K562 (cell line): Measurements from ENCODE around the gene CRX. TPM values are rescaled to one million over a fixed set of nuclear protein-coding genes. Genes with fewer than 3 reads are reported as not detected.

Source experiments
- ATAC-seq: fragments of 200-7000 bp; cut with Tn5 transposase; 3 replicates; pipeline ENCODE4 v1.9.1; 2020; ENCODE audit warnings: moderate library complexity
- BruUV-seq: library from RNA; stranded (reverse); fragments of 400-500 nt; replicated peaks from 2 replicates; lab custom pipeline; 2021; lab: Mats Ljungman, UMichigan
- CTCF ChIA-PET: fragments of 300-600 bp; formaldehyde crosslinking; extraction: SDS; loops from one replicate; lab custom pipeline; 2021; ENCODE audit warnings: low intra/inter-chr PET ratio; lab: Yijun Ruan, JAX
- POLR2A ChIA-PET: fragments of 300-600, 350-650 bp; sonication (Branson Sonifier 250); formaldehyde crosslinking; extraction: SDS; loops from one replicate; lab custom pipeline; 2021; ENCODE audit warnings: antibody characterized with exemption, inconsistent platforms; lab: Yijun Ruan, JAX
- DNase-seq, 4 experiments: peaks; one replicate each; pipeline versions ENCODE4 v3.0.0 to v3.0.0-alpha.2; 2011 to 2018; ENCODE audit warnings: low spot score in 3 of 4, mixed read lengths in 3 of 4; ENCODE audit errors: extremely low read depth in 1 of 4
- FAIRE-seq: peaks from 2 replicates; lab custom pipeline; 2011; peaks lifted over from hg19 to GRCh38; lab: Jason Lieb, UNC
- H2AFZ ChIP-seq: 2 replicates; pipeline ENCODE4 v1.6.0; 2011; ENCODE audit warnings: low read depth, low read length, control low read depth, inconsistent platforms
- H3K27ac ChIP-seq: fragments of 200-600 bp; 3 replicates; pipeline ENCODE4 v1.8.0; 2011; ENCODE audit warnings: low read depth, mild to moderate bottlenecking, control low read depth, inconsistent platforms, low read length, moderate library complexity, mixed read lengths; ENCODE audit errors: extremely low read depth
- H3K27me3 ChIP-seq, 2 experiments: fragments of 300-600 bp in 1 of 2; 2 replicates in 1 of 2; 3 replicates in 1 of 2; pipeline versions ENCODE4 v1.6.0 to v1.8.0; 2011; ENCODE audit warnings: inconsistent platforms in 2 of 2, low read length in 2 of 2, mild to moderate bottlenecking in 1 of 2, mixed read lengths in 1 of 2, moderate library complexity in 1 of 2; ENCODE audit not compliant: control insufficient read depth in 2 of 2, insufficient read depth in 2 of 2
- H3K36me3 ChIP-seq: fragments of 300-600 bp; 3 replicates; pipeline ENCODE4 v1.8.0; 2011; ENCODE audit warnings: mild to moderate bottlenecking, low read length, inconsistent platforms; ENCODE audit not compliant: control insufficient read depth, insufficient read depth
- H3K4me1 ChIP-seq, 2 experiments: fragments of 200-600 bp in 1 of 2; replicated peaks in 1 of 2; 2 replicates in 1 of 2; 3 replicates in 1 of 2; pipeline versions ENCODE4 v1.5.1 to v1.8.0; 2011; ENCODE audit warnings: inconsistent platforms in 2 of 2, low read length in 2 of 2, mild to moderate bottlenecking in 1 of 2, mixed read lengths in 1 of 2, moderate library complexity in 1 of 2; ENCODE audit not compliant: control insufficient read depth in 2 of 2, insufficient read depth in 2 of 2
- H3K4me2 ChIP-seq: 2 replicates; pipeline ENCODE4 v1.6.1; 2011; ENCODE audit warnings: low read length, control low read depth, inconsistent platforms, mixed read lengths; ENCODE audit not compliant: insufficient read depth
- H3K4me3 ChIP-seq: fragments of 200-600 bp; sonication (generic), shearing (Covaris generic); 2 replicates; pipeline ENCODE4 v1.5.1; 2016; ENCODE audit warnings: control low read depth, inconsistent platforms
- H3K79me2 ChIP-seq: fragments of 200-600 bp; 3 replicates; pipeline ENCODE4 v1.8.0; 2011; ENCODE audit warnings: low read length, inconsistent platforms; ENCODE audit not compliant: control insufficient read depth, insufficient read depth
- H3K9ac ChIP-seq, 2 experiments: 2 replicates each; pipeline versions ENCODE4 v1.6.0 to v1.6.1; 2011; ENCODE audit warnings: low read depth in 2 of 2, low read length in 2 of 2, control low read depth in 1 of 2, inconsistent platforms in 1 of 2, mild to moderate bottlenecking in 1 of 2, mixed read lengths in 1 of 2; ENCODE audit not compliant: insufficient read depth in 1 of 2
- H3K9me1 ChIP-seq: one replicate; pipeline ENCODE4 v1.6.0; 2011; ENCODE audit warnings: inconsistent platforms, mild to moderate bottlenecking, low read length, moderate library complexity; ENCODE audit not compliant: control insufficient read depth, insufficient read depth
- H3K9me3 ChIP-seq: replicated peaks from 2 replicates; pipeline ENCODE4 v1.5.1; 2011; ENCODE audit warnings: low read depth, low read length, inconsistent platforms; ENCODE audit not compliant: control insufficient read depth, insufficient read depth
- H4K20me1 ChIP-seq: replicated peaks from 2 replicates; pipeline ENCODE4 v1.6.1; 2011; ENCODE audit warnings: low read length, inconsistent platforms, mixed read lengths; ENCODE audit not compliant: control insufficient read depth, insufficient read depth
- CBFA2T3 ChIP-seq: fragments of 450-650 bp; IDR thresholded peaks from 2 replicates; pipeline ENCODE4 v1.6.1; 2017
- CTCF ChIP-seq, 3 experiments: IDR thresholded peaks in 2 of 3; conservative IDR thresholded peaks in 1 of 3; 2 replicates each; pipeline ENCODE4 v1.5.1; 2011 to 2012; ENCODE audit warnings: low read length in 3 of 3, mild to moderate bottlenecking in 3 of 3, control low read depth in 2 of 3, improper control_type of control experiment in 1 of 3, inconsistent platforms in 1 of 3, low read depth in 1 of 3, mixed read lengths in 1 of 3, moderate library complexity in 1 of 3; ENCODE audit not compliant: insufficient read depth in 2 of 3
- FOXK2 ChIP-seq, 2 experiments: fragments of 450-650 bp; IDR thresholded peaks in 1 of 2; conservative IDR thresholded peaks in 1 of 2; 2 replicates each; pipeline ENCODE4 v1.6.1; 2016; ENCODE audit warnings: low read depth in 2 of 2, mild to moderate bottlenecking in 1 of 2
- GABPB1 ChIP-seq: sonication (generic); formaldehyde crosslinking; IDR thresholded peaks from 2 replicates; pipeline ENCODE4 v1.8.0; 2022; ENCODE audit warnings: mild to moderate bottlenecking, missing genetic modification reagents
- HEY1 ChIP-seq: fragments of 250-450 bp; sonication (Bioruptor Pico); IDR thresholded peaks from 2 replicates; pipeline ENCODE4 v1.5.0; 2020; ENCODE audit warnings: mild to moderate bottlenecking, moderate library complexity, borderline replicate concordance
- HNRNPUL1 ChIP-seq: fragments of 200-400 bp; formaldehyde crosslinking; IDR thresholded peaks from 2 replicates; pipeline ENCODE4 v1.6.1; 2017; ENCODE audit warnings: low read length
- JUNB ChIP-seq: fragments of 450-650 bp; formaldehyde crosslinking; conservative IDR thresholded peaks from 2 replicates; pipeline ENCODE4 v1.4.0; 2020; ENCODE audit warnings: mild to moderate bottlenecking
- NCOA1 ChIP-seq: fragments of 450-650 bp; IDR thresholded peaks from 2 replicates; pipeline ENCODE4 v1.6.1; 2016; ENCODE audit warnings: low read depth
- RBM25 ChIP-seq: fragments of 200-400 bp; formaldehyde crosslinking; IDR thresholded peaks from 2 replicates; pipeline ENCODE4 v1.6.1; 2018; ENCODE audit warnings: low read length, low read depth, moderate library complexity; ENCODE audit not compliant: severe bottlenecking
- STAG1 ChIP-seq: sonication (generic); formaldehyde crosslinking; IDR thresholded peaks from 2 replicates; pipeline ENCODE4 v1.5.0; 2020; ENCODE audit warnings: missing genetic modification reagents, borderline replicate concordance
- XRCC5 ChIP-seq: fragments of 200-400 bp; formaldehyde crosslinking; IDR thresholded peaks from 2 replicates; pipeline ENCODE4 v1.6.1; 2017; ENCODE audit warnings: low read depth, mild to moderate bottlenecking, low read length
- ZNF436 ChIP-seq: fragments of 250-450, 450-650 bp; sonication (Bioruptor Pico); formaldehyde crosslinking; IDR thresholded peaks from 2 replicates; pipeline ENCODE4 v1.7.0; 2020; ENCODE audit warnings: mild to moderate bottlenecking
- WGBS: fragments of 100-300 bp; shearing (Covaris generic); methylation state at CpG from one replicate; pipeline ENCODE4 v1.1.6; 2016; ENCODE audit warnings: low coverage, mixed read lengths; ENCODE audit not compliant: insufficient coverage; ENCODE audit errors: missing lambda C conversion rate; 5-methylcytosine and 5-hydroxymethylcytosine counted together
- in situ Hi-C: fragments of 300-500 bp; cut with MboI; formaldehyde crosslinking; loops from 4 replicates; pipeline ENCODE4 v1.15.0; 2018; ENCODE audit warnings: inconsistent platforms, mixed read lengths
- intact Hi-C: fragments of 100-400 bp; cut with micrococcal nuclease; formaldehyde crosslinking; loops from 2 replicates; pipeline ENCODE4 v1.14.2; 2022
- polyA plus RNA-seq, 8 experiments: library from polyadenylated mRNA; depleted of rRNA in 4 of 8; stranded (reverse) in 5 of 8; unstranded in 3 of 8; fragments of >200 nt; fragmentation: Nextera tagmentation in 2 of 8; fragmentation: Illumina TruSeq in 1 of 8; extraction: Ambion mirVana in 2 of 8; extraction: Trizol in 1 of 8; gene quantifications; 2 replicates each; pipeline versions ENCODE4 v1.2.1 to v1.2.3, GENCODE V29; 2011 to 2014; ENCODE audit warnings: inconsistent platforms in 1 of 8, missing spikeins in 1 of 8
- total RNA-seq, 7 experiments: library from RNA; depleted of rRNA in 6 of 7; stranded (reverse); fragments of >200 nt in 6 of 7; fragmentation: Illumina TruSeq in 2 of 7; extraction: Trizol in 2 of 7; gene quantifications; 2 replicates each; pipeline versions ENCODE4 v1.2.1 to v1.2.3, GENCODE V29; 2011 to 2021; ENCODE audit warnings: low replicate concordance in 1 of 7

Gene CRX
- total and polyA plus RNA-seq, 9 of the 15 experiments (the other 6 are each of a cell fraction or from before 2014, with no cell fraction given) = 0.01 TPM; not detected in 8

DNA sequence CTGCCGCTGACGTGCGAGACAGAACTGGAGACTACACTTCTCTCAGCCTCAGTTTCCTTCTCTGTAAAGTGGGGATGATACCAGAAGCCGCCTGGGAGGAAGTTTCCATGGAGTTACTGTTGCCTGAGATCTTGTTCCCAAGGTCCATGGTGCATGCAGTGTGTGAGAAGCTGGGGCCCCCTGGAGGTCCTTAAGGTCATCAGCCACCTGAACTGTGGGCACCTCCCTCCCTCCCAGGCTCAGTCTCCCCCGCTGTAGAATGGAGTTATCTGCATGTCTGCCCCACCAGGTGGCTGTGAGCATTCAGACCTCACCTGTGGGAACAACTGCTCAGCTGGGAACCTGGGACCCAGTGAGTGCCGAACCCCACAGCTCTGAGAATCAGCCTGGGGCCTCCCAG, 2.7 kb downstream of the CRX start:
- WGBS = 14% methylated on average over 6 of the region's 6 CpGs
- in situ Hi-C loops (no loop called here), intact Hi-C loops (no loop called here)
- peaks cover 13 to 63% of the 10 kb centered on the region in 2 experiments; a peak in 4 of 5 replicates for H3K27me3 ChIP-seq
- H3K4me3 ChIP-seq = no peak overlapping the region
- ChIA-PET CTCF (no interaction called here), POLR2A (interaction anchor here (0.9 kb wide), 1 partner anchor 10 kb away, joined by 3 read pairs; no protein-coding TSS in a partner anchor)
- TF ChIP-seq RBM25 (peak; percentile 45), STAG1 (no peak), NCOA1 (no peak), CTCF (IDR thresholded peaks at IDR 0.05 in 2 of 3, conservative IDR thresholded peaks at IDR 0.05 in 1 of 3; ENCODE audit: insufficient read depth in 2 of 3, low read depth in 1 of 3, low read length in 3 of 3) (peak in 2 of 3 experiments; percentile 16 to 25; a peak in 2 of 6 replicates), HEY1 (CRISPR knock-in tag) (no peak), FOXK2 (conservative IDR thresholded peaks at IDR 0.05 in 1 of 2, IDR thresholded peaks at IDR 0.05 in 1 of 2; ENCODE audit: low read depth in 2 of 2) (no peak), JUNB (CRISPR knock-in tag) (no peak), ZNF436 (CRISPR knock-in tag) (no peak), GABPB1 (CRISPR knock-in tag) (no peak), CBFA2T3 (no peak), HNRNPUL1 (no peak), XRCC5 (no peak)
- no TSS peak for BruUV-seq
- H3K36me3 ChIP-seq = no peaks in the 10 kb centered on the region
- FAIRE-seq = no peak
- peaks cover 0 to 3% of the 10 kb centered on the region in 2 experiments; a peak in 1 of 5 replicates for H3K4me1 ChIP-seq
- H2AFZ ChIP-seq = no peak overlapping the region
- no peaks in the 10 kb centered on the region for H3K79me2 ChIP-seq
- H3K9ac ChIP-seq = no peak overlapping the region
- no peak; the same call in 2 of the 3 replicates for ATAC-seq
- H4K20me1 ChIP-seq = no peaks in the 10 kb centered on the region
- H3K9me1 ChIP-seq = no peaks in the 10 kb centered on the region
- no peak overlapping the region for H3K4me2 ChIP-seq
- DNase-seq = no peak
- H3K9me3 ChIP-seq = no peaks in the 10 kb centered on the region
- H3K27ac ChIP-seq = no peak overlapping the region
